ENCODE results near the gene ZNF772.
"Not testable (repeated sequence)": the region's sequence is repeated elsewhere in the genome, so short reads cannot be mapped to it uniquely, and the experiment has no call there.

Gene ZNF772

DNA sequence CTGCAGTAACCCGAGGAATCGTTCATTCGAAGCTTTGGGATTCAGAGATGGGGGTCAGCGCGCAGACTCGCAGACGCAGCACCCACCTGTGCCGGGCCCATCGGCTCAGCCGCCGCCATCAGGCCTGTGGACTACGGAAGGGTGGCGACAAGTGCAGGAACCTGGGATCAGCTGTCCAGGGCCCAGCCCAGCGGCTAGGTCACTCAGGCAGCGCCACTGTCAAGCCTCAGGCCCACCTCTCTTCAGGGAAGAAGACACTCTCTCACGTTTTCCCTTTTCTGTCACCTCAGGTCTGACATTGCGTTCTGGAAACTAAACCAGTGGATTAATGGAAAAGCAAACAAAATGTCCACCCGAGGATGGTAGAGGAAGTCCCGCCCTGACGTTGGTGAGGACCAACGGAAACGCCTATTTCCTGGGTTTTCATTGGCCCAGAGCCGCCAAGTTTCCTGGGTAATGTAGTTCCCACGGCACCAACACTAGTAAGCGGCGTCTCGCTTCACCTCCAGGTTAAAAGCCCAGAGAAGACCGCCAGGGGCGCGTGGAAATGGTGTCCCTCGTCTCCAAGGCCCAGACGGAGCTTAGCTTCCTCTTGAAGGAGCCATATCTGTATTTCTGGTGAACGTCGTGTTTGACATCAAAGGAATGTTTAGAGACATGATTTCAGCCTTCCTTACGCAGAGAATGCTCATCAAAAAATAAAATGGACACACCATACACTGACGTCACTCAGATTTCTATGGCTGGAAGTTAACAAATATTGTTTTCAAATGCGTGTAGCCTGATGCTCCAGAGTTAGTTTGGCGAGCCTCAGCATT lies at the start of gene ZNF772:
Gene ZNF772 (minus strand): TSS at position 376 of the 818 bp plus-strand sequence. CDS start 257 bp downstream, at position 119.
- DNase-seq, result peak; percentile 74 to 86

DNA sequence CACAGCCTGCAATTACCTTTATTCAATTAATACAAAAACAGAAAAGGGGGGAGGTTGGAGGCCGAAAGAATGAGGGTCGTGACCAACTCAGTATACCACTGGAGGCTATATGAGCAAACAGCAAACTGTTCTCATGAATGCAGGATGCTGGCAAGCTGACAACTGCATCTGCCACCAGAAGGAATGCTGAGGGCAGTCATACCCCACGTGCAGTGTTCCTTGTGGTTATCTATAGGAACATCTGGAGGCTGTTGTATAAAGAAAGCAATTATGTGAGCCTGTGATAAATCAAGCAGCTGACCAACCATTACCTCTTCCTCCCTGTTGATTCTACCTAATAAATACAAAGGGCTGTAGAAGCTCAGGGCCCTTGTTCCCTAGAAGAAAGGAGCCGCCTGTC lies 40.7 kb upstream of the ZNF772 start:
- not testable (repeated sequence) for DNase-seq

DNA sequence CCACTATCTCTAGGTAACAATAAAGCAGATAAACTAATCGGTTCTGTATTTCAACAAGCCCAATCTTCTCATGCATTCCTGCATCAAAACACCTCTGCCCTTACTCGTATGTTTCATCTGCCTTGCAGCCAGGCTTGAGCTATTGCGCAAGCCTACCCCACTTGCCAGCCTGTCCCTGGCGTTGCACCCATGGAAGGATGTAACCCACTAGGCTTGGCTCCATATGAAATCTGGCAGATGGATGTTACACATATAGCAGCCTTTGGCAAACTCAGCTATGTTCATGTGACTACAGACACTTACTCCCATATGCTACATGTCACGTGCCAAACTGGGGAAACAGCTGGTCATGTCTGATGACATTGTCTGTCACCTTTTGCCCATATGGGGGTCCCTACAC lies 37.9 kb upstream of the ZNF772 start:
- DNase-seq, result no peak

DNA sequence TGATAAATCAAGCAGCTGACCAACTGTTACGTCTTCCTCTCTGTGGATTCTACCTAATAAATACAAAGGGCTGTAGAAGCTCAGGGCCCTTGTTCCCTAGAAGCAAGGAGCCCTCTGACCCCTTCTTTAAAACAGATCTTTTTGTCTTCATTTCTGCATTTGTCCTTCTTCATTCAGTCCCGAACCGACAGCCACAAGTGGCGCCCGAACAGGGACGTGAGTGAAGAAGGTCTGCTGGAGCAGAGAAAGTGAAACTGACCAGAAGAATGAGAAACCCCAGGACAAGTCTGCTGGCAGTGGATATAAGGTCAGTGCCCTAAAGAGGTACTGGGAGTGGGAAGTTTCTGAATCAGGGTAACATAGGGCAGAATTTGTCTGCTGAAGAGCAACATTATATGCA lies 35.5 kb upstream of the ZNF772 start:
- no peak for DNase-seq

DNA sequence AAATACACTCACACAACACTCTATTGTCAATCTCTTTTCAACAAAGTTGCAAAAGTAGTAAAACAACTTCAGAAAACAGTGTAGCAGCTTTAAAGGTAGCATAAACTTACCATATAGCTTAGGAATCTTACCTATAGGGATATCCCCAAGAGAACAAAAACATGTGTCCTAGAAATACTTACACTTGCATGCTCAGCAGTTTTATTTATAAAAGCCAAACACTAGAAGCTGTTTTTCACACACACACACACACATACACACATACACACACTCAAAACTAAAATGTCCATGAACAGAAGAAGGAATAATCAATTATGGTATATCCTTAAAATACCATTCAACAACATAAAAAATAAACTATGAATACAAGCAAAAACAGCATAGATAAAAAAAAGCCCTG lies 34.1 kb upstream of the ZNF772 start:
- DNase-seq, result no peak

DNA sequence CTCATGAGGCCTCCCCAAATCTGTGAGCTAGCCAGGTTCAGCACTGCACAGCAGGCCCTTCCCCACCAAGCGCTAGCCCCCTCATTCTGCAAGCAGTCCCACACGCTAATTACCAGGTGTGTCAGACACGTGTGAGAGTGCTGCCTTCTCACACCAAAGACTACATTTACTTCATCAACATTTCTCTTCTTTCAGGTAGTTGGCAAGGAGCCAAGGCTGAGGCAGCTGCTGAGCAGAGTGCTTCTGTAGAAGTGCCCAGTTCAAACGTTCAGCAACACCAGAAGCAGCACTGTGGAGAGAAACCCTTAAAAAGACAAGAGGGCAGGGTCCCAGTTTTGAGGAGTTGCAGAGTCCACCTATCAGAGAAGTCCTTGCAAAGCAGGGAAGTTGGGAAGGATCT lies 28.8 kb upstream of the ZNF772 start:
- DNase-seq, result no peak

DNA sequence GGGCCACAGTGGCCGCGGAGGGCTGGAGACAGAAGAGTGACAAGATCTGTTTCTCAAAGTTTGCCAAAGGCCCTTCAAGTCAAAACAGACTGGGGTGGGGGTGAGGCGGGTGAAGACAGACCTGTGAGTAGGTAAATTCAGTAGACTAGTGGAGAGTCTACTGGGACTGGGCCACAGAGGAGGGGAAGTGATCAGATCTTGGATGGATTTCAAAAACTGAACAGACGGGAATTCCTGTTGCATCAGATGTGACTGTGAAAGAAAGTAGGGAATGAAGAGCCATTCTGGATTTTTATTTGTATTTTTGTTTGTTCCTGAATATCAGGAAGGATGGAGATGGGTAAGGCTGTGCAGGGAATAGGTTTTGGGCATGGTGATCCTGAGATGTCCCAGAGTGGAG lies 23.0 kb upstream of the ZNF772 start:
- DNase-seq, result not testable (repeated sequence)

DNA sequence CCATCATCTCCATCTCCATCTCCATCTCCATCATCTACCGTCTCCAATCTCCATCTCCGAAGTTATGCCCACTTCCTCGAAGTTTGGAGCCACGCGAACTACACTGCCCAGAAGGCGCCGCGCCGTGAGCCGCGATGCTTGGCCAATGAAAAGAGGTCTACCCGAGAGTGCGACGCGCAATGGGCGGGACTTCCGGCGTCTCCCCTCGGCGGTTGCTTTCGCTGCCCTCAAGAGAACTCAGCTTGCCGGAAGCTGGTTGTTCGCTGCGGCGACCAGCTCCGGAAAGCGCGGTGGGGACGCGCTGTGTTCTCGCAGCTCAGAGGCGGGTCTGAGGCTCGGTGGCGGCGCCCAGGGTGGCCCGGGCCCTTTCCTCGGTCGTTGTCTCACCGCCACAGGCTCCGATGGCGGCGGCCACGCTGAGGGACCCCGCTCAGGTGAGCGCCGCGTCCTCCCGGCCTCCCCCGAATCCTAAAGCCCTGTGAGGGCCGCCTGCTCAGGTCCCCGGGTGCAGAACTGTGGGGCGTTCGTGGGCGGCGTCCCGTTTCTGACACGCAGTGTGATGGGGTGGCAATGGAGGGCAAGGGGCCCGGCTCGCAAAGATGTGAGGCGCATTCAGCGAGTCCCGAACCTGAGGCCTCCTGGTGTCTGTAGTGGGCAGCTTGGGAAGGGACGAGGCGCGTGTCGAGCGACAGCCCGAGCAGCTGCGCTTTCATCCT lies 22.5 kb upstream of the ZNF772 start, which contains the start of gene ZNF773:
Gene ZNF773 (plus strand): TSS at position 259 of the 716 bp plus-strand sequence. CDS start 143 bp downstream, at position 402.
- DNase-seq, result peak; percentile 79 to 90

DNA sequence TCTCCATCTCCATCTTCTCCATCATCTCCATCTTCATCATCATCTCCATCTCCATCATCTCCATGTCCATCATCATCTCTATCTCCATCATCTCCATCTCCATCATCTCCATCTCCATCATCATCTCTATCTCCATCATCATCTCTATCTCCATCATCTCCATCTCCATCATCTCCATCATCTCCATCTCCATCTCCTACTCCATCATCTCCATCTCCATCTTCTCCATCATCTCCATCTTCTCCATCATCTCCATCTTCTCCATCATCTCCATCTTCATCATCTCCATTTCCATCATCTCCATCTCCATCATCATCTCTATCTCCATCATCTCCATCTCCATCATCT lies 21.9 kb upstream of the ZNF772 start:
- not testable (repeated sequence) for DNase-seq

DNA sequence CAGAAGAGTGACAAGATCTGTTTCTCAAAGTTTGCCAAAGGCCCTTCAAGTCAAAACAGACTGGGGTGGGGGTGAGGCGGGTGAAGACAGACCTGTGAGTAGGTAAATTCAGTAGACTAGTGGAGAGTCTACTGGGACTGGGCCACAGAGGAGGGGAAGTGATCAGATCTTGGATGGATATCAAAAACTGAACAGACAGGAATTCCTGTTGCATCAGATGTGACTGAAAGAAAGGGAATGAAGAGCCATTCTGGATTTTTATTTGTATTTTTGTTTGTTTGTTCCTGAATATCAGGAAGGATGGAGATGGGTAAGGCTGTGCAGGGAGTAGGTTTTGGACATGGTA lies 10.9 kb upstream of the ZNF772 start:
- not testable (repeated sequence) for DNase-seq

DNA sequence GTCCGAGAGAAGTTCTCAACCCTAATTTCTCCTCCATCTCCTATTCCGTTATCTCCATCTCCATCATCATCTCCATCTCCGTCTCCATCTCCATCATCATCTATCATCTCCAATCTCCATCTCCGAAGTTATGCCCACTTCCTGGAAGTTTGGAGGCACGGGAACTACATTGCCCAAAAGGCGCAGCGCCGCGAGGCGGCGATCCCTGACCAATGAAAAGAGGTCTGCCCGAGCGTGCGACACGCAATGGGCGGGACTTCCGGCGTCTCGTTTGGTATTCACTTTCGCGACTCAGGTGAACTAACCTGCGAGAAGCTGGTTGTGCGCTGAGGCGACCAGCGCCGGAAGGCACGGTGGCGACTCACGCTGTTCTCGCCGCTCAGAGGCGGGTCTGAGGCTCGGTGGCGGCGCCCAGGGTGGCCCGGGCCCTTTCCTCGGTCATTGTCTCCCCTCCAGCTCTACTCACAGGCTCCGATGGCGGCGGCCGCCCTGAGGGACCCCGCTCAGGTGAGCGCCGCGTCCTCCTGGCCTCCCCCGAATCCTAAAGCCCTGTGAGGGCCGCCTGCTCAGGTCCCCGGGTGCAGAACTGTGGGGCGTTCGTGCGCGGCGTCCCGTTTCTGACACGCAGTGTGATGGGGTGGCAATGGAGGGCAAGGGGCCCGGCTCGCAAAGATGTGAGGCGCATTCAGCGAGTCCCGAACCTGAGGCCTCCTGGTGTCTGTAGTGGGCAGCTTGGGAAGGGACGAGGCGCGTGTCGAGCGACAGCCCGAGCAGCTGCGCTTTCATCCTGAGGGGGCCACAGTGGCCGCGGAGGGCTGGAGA lies 10.3 kb upstream of the ZNF772 start, which contains the start of gene ZNF419:
Gene ZNF419 (plus strand): TSS at position 274 of the 822 bp plus-strand sequence. CDS start 201 bp downstream, at position 475.
- DNase-seq, result peak; percentile 81 to 85

DNA sequence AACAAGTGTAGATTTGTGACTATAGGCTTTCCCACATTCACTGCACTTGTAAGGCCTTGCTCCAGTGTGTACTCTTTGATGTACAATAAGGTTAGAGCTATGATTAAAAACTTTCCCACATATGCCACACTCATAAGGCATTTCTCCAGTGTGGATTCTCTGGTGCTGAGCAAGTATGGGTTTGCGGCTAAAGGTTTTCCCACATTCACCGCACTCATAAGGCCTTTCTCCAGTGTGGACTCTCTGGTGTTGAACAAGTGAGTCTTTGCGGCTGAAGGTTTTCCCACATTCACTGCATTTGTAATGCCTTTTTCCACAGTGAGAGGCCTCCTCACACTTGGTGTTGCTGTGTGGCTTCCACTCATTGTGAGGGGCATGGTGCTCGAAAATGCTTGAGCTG lies 3.7 kb downstream of the ZNF772 start:
- DNase-seq, result no peak

DNA sequence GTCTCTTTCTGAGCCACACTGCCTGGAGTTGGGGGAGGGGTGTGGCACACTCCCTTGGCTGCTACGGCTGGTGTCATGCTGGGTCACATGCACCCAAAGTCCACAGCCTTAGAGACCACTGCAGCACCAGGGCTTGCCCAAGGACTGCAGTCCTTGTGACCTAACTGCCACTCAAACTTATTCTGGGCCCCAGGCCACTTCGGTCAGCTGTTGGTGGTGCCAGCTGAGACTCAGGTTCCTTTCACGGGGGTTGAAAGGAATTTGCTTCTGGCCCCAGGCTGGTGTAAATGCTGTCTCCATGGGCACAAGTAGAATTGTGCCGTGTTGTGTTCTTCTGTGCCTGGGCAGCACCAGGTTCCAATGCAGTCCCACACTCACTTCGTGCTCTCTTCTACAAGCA lies 10.9 kb downstream of the ZNF772 start:
- no peak for DNase-seq

DNA sequence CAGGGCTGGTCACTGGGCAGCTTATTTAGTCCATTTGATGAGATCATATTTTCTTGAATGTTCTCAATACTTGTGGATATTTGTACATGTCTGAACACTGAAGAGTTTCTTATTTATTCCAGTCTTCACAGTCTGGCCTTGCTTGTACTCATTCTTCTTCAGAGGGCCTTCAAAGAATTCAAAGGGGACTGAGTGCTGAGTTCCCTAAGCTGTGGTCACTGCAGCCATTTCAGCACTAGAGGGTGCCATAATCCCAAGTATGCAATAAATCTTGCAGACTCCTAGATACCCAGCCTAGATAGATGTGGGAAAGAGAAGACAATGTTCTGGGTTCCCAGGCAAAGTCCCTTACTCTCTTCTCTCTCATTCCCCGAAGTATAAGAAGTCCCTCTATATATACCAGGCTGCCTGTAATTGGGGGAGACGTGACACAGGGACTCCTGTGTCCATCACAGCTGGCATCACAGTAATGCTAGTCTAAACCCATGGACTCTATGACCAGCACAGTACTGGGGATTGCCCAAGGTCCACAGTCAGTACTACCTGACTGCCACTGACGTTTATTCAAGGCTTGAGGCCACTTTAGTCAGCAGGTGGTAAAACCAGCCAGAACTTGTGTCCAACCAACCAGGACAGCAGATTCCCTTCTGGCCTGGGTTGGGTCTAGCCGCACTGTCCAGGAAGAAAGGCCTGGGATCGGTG lies 11.5 kb downstream of the ZNF772 start:
- no peak for DNase-seq

DNA sequence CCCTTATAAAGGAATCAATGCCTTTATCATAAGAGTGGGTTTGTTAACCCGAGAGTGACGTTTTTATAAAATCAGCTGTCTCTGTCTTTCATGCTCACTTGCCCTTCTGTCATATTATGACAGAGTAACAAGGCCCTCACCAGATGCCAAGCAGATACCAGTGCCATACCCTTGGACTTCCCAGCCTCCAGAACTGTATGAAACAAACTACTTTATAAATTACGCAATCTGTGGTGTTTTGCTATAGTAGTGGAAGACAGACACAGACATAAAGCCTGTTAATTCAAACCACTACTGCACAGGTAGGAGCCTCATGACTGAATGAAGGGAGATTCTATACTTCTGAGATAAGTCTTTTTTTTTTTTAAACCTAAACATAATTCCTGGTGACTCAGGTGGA lies 25.1 kb downstream of the ZNF772 start:
- no peak for DNase-seq

DNA sequence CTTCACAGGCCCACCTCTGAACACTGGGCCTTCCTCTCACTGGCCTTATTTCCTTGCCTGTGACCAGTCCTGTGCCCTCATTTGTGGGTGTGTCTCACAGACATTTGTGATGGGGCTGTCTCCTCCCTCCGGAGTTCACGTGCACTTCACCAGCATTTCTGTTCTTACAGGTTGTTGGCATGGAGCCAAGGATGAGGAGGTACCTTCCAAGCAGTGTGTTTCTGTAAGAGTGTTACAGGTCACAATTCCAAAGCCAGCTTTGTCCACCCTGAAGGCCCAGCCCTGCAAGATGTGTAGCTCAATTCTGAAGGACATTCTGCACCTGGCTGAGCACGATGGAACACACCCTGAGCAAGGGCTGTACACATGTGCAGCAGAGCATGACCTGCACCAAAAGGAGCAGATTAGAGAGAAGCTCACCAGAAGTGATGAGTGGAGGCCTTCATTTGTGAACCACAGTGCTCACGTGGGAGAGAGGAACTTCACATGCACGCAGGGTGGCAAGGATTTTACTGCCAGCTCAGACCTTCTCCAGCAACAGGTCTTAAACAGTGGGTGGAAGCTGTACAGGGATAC lies 34.2 kb downstream of the ZNF772 start:
- peak in 1 of 2 experiments; percentile 25 for DNase-seq

DNA sequence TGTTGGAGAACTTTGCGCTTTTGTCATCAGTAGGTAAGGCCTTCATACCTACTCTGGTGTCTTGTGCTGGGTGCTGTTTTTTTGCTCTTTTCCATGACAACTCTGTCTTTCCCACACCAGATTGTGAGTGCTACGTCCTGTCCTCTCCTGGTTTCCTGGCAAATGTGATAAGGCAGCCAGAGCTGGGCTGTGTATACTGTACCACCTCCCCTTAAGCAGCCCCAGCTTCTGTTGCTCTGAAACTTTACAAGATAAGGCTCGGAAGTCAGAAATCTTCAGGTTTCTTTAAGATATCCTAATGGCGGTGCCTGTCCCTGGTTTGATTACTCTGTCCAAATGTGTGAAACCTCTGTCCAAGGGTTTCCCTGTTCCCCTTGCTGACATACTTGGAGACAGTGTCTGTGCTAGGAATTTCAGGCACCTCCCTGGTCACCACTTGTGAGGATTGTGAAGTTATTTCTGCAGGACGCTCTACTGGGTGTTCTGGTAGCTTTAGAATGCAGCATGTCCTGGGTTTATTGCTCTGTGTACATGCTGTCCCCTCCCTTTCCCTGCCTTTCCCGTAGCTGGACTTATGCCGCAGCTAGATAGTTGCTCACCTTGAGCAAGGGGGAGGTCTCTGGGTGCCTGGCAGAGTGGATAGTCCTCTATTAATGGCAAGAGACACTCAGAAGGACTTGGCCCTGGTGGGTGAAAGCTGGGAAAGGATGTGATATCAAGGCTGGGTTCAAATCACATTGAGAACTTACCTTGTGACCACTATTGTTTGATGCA lies 35.2 kb downstream of the ZNF772 start:
- no peak for DNase-seq

DNA sequence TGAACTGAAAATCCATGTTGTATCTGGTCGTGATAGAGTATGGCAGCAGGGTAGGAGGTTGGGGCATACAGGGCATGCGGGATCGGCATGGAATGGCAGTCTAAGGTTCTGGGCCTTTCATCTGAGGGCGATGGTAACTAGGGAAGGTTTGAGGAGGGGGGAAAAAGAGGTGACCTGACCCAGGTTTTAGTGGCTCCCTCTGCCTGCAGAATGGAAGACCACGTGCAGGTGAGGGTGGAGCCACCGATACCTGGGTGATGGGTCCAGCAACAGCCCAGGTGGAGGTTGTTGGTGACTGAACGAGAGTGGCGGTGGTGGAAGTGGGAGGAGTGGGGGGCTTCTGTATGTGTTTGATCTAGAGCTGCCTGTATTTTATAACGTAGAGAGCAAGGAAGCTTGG lies 38.4 kb downstream of the ZNF772 start:
- no peak for DNase-seq

DNA sequence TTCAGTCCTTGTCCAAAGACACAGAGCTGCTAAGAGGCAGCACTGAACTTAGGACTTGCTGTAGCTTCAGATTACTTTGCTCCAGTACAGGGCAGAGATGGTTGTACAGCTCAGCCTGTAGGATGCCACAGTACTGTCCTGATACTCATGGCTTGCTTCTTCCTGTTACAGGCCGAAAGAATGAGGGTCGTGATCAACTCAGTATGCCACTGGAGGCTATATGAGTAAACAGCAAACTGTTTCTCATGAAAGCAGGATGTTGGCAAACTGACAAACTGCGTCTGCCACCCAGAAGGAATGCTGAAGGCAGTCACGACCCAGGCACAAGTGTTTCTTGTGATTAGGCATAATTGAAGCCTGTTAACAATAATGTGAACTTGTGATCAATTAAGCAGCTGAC lies 39.4 kb downstream of the ZNF772 start:
- no peak for DNase-seq

DNA sequence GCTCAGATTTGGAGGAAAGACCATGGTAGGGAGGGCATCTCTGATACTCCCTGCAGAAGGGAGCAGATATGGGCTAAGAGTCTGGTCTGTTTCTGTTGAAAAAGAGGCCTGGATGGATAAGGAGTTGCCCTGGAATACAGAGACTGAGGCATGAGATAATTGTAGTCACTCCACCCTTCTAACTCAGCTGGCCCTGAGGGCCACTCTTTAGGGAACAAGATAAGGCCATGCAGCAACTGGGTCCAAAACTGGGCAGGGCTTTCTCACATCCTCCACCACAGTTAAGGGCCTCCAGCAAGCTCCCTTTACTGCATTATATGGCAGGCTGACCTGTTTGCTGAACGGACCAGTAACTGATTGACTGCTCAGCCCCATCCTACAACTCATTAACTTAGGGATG lies 40.9 kb downstream of the ZNF772 start:
- no peak for DNase-seq
